Fibroblast of villous mesenchyme (primary cell): ENCODE results near the gene GPR156. TPM values are rescaled to one million over a fixed set of nuclear protein-coding genes. Genes with fewer than 3 reads are reported as not detected.
"Not testable (repeated sequence)": the region's sequence is repeated elsewhere in the genome, so short reads cannot be mapped to it uniquely, and the experiment has no call there.

Experiments
- DNase-seq: peaks from one replicate; pipeline ENCODE4 v3.0.0-alpha.2; 2010; ENCODE audit warnings: low read depth
- H3K4me3 ChIP-seq: 2 replicates; pipeline ENCODE4 v1.5.1; 2011; ENCODE audit warnings: low read depth, mild to moderate bottlenecking, low read length
- CTCF ChIP-seq: IDR thresholded peaks from 2 replicates; pipeline ENCODE4 v1.5.1; 2012; ENCODE audit warnings: low read depth, mild to moderate bottlenecking, low read length; ENCODE audit not compliant: insufficient read depth
- total RNA-seq: library from RNA; depleted of rRNA; stranded (reverse); fragments of >200 nt; gene quantifications from 2 replicates; pipeline ENCODE4 v1.2.3, GENCODE V29; 2012

Gene GPR156
- 0.43 and 1.3 TPM in 2 replicates for total RNA-seq

- H3K4me3 ChIP-seq: peak within 1 kb of the TSS; percentile 48
- no peak for TF ChIP-seq CTCF
- DNase-seq: no peak
Observed at GRCh38 chr3:120284747-120285507, at the start of gene GPR156. TSS of gene GPR156 (minus strand) at chr3:120285222. CDS start at chr3:120244098, 41,124 bp downstream.

- TF ChIP-seq CTCF: no peak
- H3K4me3 ChIP-seq: no peak overlapping the region
- DNase-seq: no peak
Observed at GRCh38 chr3:120332646-120333045, 47.6 kb upstream of the GPR156 start.

- no peak for DNase-seq
- TF ChIP-seq CTCF: no peak
- H3K4me3 ChIP-seq: no peak overlapping the region
Observed at GRCh38 chr3:120331076-120331475, 46.1 kb upstream of the GPR156 start.

- no peak for DNase-seq
- no peak overlapping the region for H3K4me3 ChIP-seq
- no peak for TF ChIP-seq CTCF
Observed at GRCh38 chr3:120326784-120327183, 41.8 kb upstream of the GPR156 start.

GRCh38 chr3:120324190-120324589 lies 39.2 kb upstream of the GPR156 start:
- no peak for TF ChIP-seq CTCF
- no peak overlapping the region for H3K4me3 ChIP-seq
- no peak for DNase-seq

GRCh38 chr3:120323761-120324160 lies 38.7 kb upstream of the GPR156 start:
- DNase-seq, H3K4me3 ChIP-seq: not testable (repeated sequence)

GRCh38 chr3:120311863-120312794 lies 27.1 kb upstream of the GPR156 start:
- DNase-seq: no peak
- no peak for TF ChIP-seq CTCF
- H3K4me3 ChIP-seq: no peak overlapping the region
